Osteocyte (in vitro differentiated cells): ENCODE measurements around the gene MYRF. TPM values are rescaled to one million over a fixed set of nuclear protein-coding genes. Genes with fewer than 3 reads are reported as not detected.

Source experiments
- DNase-seq: peaks from one replicate; pipeline ENCODE4 v3.0.0; 2021; ENCODE audit warnings: mixed read lengths; ENCODE audit not compliant: unreplicated experiment; ENCODE audit errors: extremely low spot score
- H3K27ac Mint-ChIP-seq: one replicate; pipeline ENCODE4 v1.8.0; 2021; ENCODE audit warnings: mild to moderate bottlenecking, mixed read lengths; ENCODE audit not compliant: unreplicated experiment
- H3K27me3 Mint-ChIP-seq: one replicate; pipeline ENCODE4 v1.8.0; 2021; ENCODE audit warnings: mixed read lengths; ENCODE audit not compliant: unreplicated experiment
- H3K36me3 Mint-ChIP-seq: one replicate; pipeline ENCODE4 v1.8.0; 2021; ENCODE audit warnings: mixed read lengths; ENCODE audit not compliant: unreplicated experiment
- H3K4me1 Mint-ChIP-seq: one replicate; pipeline ENCODE4 v1.8.0; 2021; ENCODE audit warnings: mixed read lengths; ENCODE audit not compliant: unreplicated experiment
- H3K4me3 Mint-ChIP-seq: one replicate; pipeline ENCODE4 v1.8.0; 2021; ENCODE audit warnings: mild to moderate bottlenecking, moderate library complexity, mixed read lengths; ENCODE audit not compliant: unreplicated experiment
- H3K9me3 Mint-ChIP-seq: one replicate; pipeline ENCODE4 v1.8.0; 2021; ENCODE audit warnings: mixed read lengths; ENCODE audit not compliant: unreplicated experiment
- total RNA-seq: library from RNA; stranded (reverse); gene quantifications from 2 replicates; pipeline ENCODE4 v1.2.1, GENCODE V29; 2021
- TF ChIP-seq, protein P1 (sequence below): fragments of 200-600 bp; sonication (generic); IDR thresholded peaks from 2 replicates; pipeline ENCODE4 v1.5.0; 2021; ENCODE audit warnings: antibody characterized with exemption, mild to moderate bottlenecking, moderate library complexity

The MYRF gene
- total RNA-seq, 1 donor from 2014 or later: 0.43 TPM

GRCh38 chr11:61794579-61794978, 42.1 kb downstream of the MYRF start:
- peaks cover 27% of the 10 kb centered on the region for H3K4me1 Mint-ChIP-seq
- H3K27me3 Mint-ChIP-seq: no peaks in the 10 kb centered on the region
- no peak overlapping the region for H3K4me3 Mint-ChIP-seq
- TF ChIP-seq, protein P1, sequence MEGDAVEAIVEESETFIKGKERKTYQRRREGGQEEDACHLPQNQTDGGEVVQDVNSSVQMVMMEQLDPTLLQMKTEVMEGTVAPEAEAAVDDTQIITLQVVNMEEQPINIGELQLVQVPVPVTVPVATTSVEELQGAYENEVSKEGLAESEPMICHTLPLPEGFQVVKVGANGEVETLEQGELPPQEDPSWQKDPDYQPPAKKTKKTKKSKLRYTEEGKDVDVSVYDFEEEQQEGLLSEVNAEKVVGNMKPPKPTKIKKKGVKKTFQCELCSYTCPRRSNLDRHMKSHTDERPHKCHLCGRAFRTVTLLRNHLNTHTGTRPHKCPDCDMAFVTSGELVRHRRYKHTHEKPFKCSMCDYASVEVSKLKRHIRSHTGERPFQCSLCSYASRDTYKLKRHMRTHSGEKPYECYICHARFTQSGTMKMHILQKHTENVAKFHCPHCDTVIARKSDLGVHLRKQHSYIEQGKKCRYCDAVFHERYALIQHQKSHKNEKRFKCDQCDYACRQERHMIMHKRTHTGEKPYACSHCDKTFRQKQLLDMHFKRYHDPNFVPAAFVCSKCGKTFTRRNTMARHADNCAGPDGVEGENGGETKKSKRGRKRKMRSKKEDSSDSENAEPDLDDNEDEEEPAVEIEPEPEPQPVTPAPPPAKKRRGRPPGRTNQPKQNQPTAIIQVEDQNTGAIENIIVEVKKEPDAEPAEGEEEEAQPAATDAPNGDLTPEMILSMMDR: no peak
- H3K36me3 Mint-ChIP-seq: peaks cover 5% of the 10 kb centered on the region
- H3K27ac Mint-ChIP-seq: no peak overlapping the region
- no peak for DNase-seq
- H3K9me3 Mint-ChIP-seq: no peaks in the 10 kb centered on the region

DNA sequence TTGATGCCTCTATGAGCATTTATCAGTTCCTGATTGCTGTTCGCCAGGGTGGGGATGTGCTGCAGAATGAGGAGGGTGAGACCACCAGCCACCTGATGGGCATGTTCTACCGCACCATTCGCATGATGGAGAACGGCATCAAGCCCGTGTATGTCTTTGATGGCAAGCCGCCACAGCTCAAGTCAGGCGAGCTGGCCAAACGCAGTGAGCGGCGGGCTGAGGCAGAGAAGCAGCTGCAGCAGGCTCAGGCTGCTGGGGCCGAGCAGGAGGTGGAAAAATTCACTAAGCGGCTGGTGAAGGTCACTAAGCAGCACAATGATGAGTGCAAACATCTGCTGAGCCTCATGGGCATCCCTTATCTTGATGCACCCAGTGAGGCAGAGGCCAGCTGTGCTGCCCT, 43.0 kb downstream of the MYRF start:
- Mint-ChIP-seq H3K4me1 (peaks cover 27% of the 10 kb centered on the region), H3K27ac (no peak overlapping the region)

GRCh38 chr11:61795876-61796526, 43.6 kb downstream of the MYRF start:
- TF ChIP-seq, protein P1: no peak
- Mint-ChIP-seq H3K27ac (no peak overlapping the region), H3K4me3 (no peak overlapping the region), H3K9me3 (no peaks in the 10 kb centered on the region), H3K4me1 (peaks cover 27% of the 10 kb centered on the region), H3K36me3 (peaks cover 3% of the 10 kb centered on the region), H3K27me3 (no peaks in the 10 kb centered on the region)
- DNase-seq: no peak

More for the DNA sequence above, 43.0 kb downstream of the MYRF start:
- Mint-ChIP-seq H3K9me3 (no peaks in the 10 kb centered on the region), H3K36me3 (peaks cover 2% of the 10 kb centered on the region), H3K4me3 (no peak overlapping the region), H3K27me3 (no peaks in the 10 kb centered on the region)
- TF ChIP-seq, protein P1: no peak
- no peak for DNase-seq

DNA sequence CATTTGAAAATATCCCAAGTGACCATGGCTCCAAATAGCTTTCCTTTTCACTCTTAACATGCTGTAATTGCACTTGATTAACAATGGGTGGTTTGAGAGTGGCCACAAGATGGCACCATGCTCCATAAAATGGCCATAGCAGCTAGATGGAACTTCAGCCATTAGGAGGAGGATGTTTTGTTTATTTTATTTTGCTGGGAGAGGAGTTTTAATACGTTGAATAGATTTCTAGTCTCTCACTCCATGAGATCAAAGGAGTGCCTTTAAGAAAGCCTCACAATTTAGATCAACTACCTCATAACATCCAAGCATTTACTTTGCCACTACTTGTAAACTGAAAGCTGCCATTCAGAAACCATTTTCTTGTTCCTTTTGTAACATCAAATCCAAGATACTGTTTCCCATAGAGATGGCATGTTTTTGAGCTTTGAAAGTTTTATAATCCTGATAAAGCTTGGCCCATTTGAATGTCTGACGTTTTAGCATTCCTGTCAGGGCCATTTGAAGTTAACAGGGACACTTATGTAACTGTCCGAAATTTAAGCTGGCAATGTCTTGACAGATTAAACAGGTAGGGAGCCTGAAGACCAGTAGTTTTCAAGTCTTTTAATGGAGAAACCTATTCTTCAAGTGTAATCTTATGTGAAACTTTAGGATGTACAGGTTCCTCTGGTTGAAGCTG, 45.0 kb downstream of the MYRF start:
- peaks cover 3% of the 10 kb centered on the region for H3K36me3 Mint-ChIP-seq
- no peaks in the 10 kb centered on the region for H3K27me3 Mint-ChIP-seq
- TF ChIP-seq, protein P1: peak; percentile 89
- H3K9me3 Mint-ChIP-seq: no peaks in the 10 kb centered on the region
- DNase-seq: peak; percentile 87
- no peak overlapping the region for H3K4me3 Mint-ChIP-seq
- peak overlapping the region; percentile 74 for H3K27ac Mint-ChIP-seq
- peaks cover 21% of the 10 kb centered on the region for H3K4me1 Mint-ChIP-seq

GRCh38 chr11:61799665-61800284, 47.3 kb downstream of the MYRF start:
- no peak for DNase-seq
- peaks cover 9% of the 10 kb centered on the region for H3K36me3 Mint-ChIP-seq
- TF ChIP-seq, protein P1: no peak
- peaks cover 14% of the 10 kb centered on the region for H3K4me1 Mint-ChIP-seq
- H3K27me3 Mint-ChIP-seq: no peaks in the 10 kb centered on the region
- H3K4me3 Mint-ChIP-seq: no peak overlapping the region
- peak overlapping the region; percentile 5 for H3K27ac Mint-ChIP-seq
- no peaks in the 10 kb centered on the region for H3K9me3 Mint-ChIP-seq
